GM12878 (cell line): ENCODE results near the gene FAM114A1. TPM values are rescaled to one million over a fixed set of nuclear protein-coding genes. Genes with fewer than 3 reads are reported as not detected.

ENCODE experiments used
- ATAC-seq: fragments of 200-7000 bp; cut with Tn5 transposase; 3 replicates; pipeline ENCODE4 v1.9.1; 2020; ENCODE audit warnings: mild to moderate bottlenecking, moderate library complexity
- BruUV-seq: library from RNA; stranded (reverse); fragments of 400-500 nt; replicated peaks from 2 replicates; lab custom pipeline; 2021; lab: Mats Ljungman, UMichigan
- CTCF ChIA-PET: fragments of 300-600 bp; sonication (Branson Sonifier 250); formaldehyde crosslinking; extraction: SDS; loops from one replicate; lab custom pipeline; 2021; ENCODE audit warnings: inconsistent platforms; lab: Yijun Ruan, JAX
- POLR2A ChIA-PET: fragments of 350-600 bp; formaldehyde crosslinking; extraction: SDS; loops from one replicate; lab custom pipeline; 2021; ENCODE audit warnings: inconsistent platforms; lab: Charles Lee
- RAD21 ChIA-PET: fragments of 300-600 bp; sonication (Branson Sonifier 250); formaldehyde crosslinking; loops from one replicate; lab custom pipeline; 2023; ENCODE audit warnings: antibody characterized with exemption; ENCODE audit not compliant: unreplicated experiment; lab: Charles Lee
- SMC1A ChIA-PET: fragments of 300-600 bp; sonication (Branson Sonifier 250); formaldehyde crosslinking; loops from one replicate; lab custom pipeline; 2023; ENCODE audit not compliant: unreplicated experiment, uncharacterized antibody; lab: Charles Lee
- DNase-seq: peaks from one replicate; pipeline ENCODE4 v3.0.0-alpha.2; 2011; ENCODE audit warnings: low read depth, low spot score
- FAIRE-seq: peaks from 3 replicates; lab custom pipeline; 2011; peaks lifted over from hg19 to GRCh38; lab: Jason Lieb, UNC
- H2AFZ ChIP-seq: 2 replicates; pipeline ENCODE4 v1.6.0; 2011; ENCODE audit warnings: low read depth, low read length, control low read depth; ENCODE audit not compliant: control insufficient read depth
- H3K27ac ChIP-seq: 2 replicates; pipeline ENCODE4 v1.5.1; 2011; ENCODE audit warnings: control low read depth; ENCODE audit not compliant: control insufficient read depth, insufficient read depth
- H3K27me3 ChIP-seq, 2 experiments: replicated peaks in 1 of 2; 2 replicates each; pipeline versions ENCODE4 v1.6.0 to v1.6.1; 2011; ENCODE audit warnings: low read length in 1 of 2; ENCODE audit not compliant: control insufficient read depth in 2 of 2, insufficient read depth in 2 of 2
- H3K36me3 ChIP-seq, 2 experiments: 2 replicates each; pipeline ENCODE4 v1.5.1; 2011; ENCODE audit warnings: low read length in 1 of 2; ENCODE audit not compliant: control insufficient read depth in 2 of 2, insufficient read depth in 2 of 2
- H3K4me1 ChIP-seq: 2 replicates; pipeline ENCODE4 v1.6.1; 2011; ENCODE audit warnings: mild to moderate bottlenecking, low read length, moderate library complexity, mixed read lengths; ENCODE audit not compliant: control insufficient read depth, insufficient read depth
- H3K4me2 ChIP-seq: 2 replicates; pipeline ENCODE4 v1.6.0; 2011; ENCODE audit warnings: control low read depth; ENCODE audit not compliant: control insufficient read depth, insufficient read depth
- H3K4me3 ChIP-seq: fragments of 200-600 bp; sonication (generic); 2 replicates; pipeline ENCODE4 v1.5.1; 2016
- H3K79me2 ChIP-seq: 2 replicates; pipeline ENCODE4 v1.6.0; 2011; ENCODE audit warnings: low read length; ENCODE audit not compliant: control insufficient read depth, insufficient read depth
- H3K9ac ChIP-seq: 2 replicates; pipeline ENCODE4 v1.8.0; 2011; ENCODE audit warnings: low read length, control low read depth, mixed read lengths; ENCODE audit not compliant: control insufficient read depth, insufficient read depth
- H3K9me3 ChIP-seq: replicated peaks from 3 replicates; pipeline ENCODE4 v1.5.1; 2011; ENCODE audit warnings: mild to moderate bottlenecking, low read length; ENCODE audit not compliant: control insufficient read depth, insufficient read depth
- H4K20me1 ChIP-seq: 2 replicates; pipeline ENCODE4 v1.6.0; 2011; ENCODE audit not compliant: control insufficient read depth, insufficient read depth
- HSF1 ChIP-seq: fragments of 150-350 bp; IDR thresholded peaks from 2 replicates; pipeline ENCODE4 v1.6.1; 2014; ENCODE audit warnings: mild to moderate bottlenecking, low read depth, low read length
- KAT2A ChIP-seq: conservative IDR thresholded peaks from 2 replicates; pipeline ENCODE4 v1.6.1; 2011; ENCODE audit warnings: low read depth, low read length; ENCODE audit not compliant: control insufficient read depth
- NFIC ChIP-seq: IDR thresholded peaks from 2 replicates; pipeline ENCODE4 v1.6.1; 2012; ENCODE audit warnings: low read depth, mild to moderate bottlenecking, inconsistent platforms, low read length, moderate library complexity
- ZNF592 ChIP-seq: fragments of 450-650 bp; IDR thresholded peaks from 2 replicates; pipeline ENCODE4 v1.6.1; 2017; ENCODE audit warnings: mild to moderate bottlenecking, moderate library complexity
- ZNF687 ChIP-seq: fragments of 450-650 bp; IDR thresholded peaks from 2 replicates; pipeline ENCODE4 v1.6.1; 2017; ENCODE audit warnings: mild to moderate bottlenecking, moderate library complexity
- WGBS: methylation state at CpG from one replicate; pipeline ENCODE4 v1.1.6; 2016; ENCODE audit warnings: low lambda C conversion rate; ENCODE audit not compliant: insufficient replicate concordance, insufficient coverage; ENCODE audit errors: missing lambda C conversion rate; 5-methylcytosine and 5-hydroxymethylcytosine counted together
- in situ Hi-C: fragments of 300-500 bp; cut with MboI; formaldehyde crosslinking; loops from 9 replicates; pipeline ENCODE4 v1.14.3; 2018; ENCODE audit warnings: mixed read lengths
- intact Hi-C: fragments of 100-400 bp; cut with micrococcal nuclease; formaldehyde crosslinking; loops from one replicate; pipeline ENCODE4 v1.14.2; 2022; ENCODE audit not compliant: unreplicated experiment
- polyA plus RNA-seq, 11 experiments: library from polyadenylated mRNA; depleted of rRNA in 4 of 11; unstranded in 6 of 11; stranded (reverse) in 5 of 11; fragments of >200 nt; fragmentation: Nextera tagmentation in 4 of 11; fragmentation: Illumina TruSeq in 1 of 11; extraction: Ambion mirVana in 4 of 11; extraction: Trizol in 1 of 11; gene quantifications; 1 replicate in 1 of 11; 2 replicates in 10 of 11; pipeline versions ENCODE4 v1.2.1 to v1.2.3, GENCODE V29; 2011 to 2016; ENCODE audit warnings: inconsistent platforms in 2 of 11, missing spikeins in 2 of 11, low read depth in 1 of 11
- total RNA-seq, 4 experiments: library from RNA; depleted of rRNA in 3 of 4; stranded (reverse); fragments of >200 nt in 3 of 4; fragmentation: Illumina TruSeq in 1 of 4; extraction: Trizol in 1 of 4; gene quantifications; 2 replicates each; pipeline versions ENCODE4 v1.2.1 to v1.2.3, GENCODE V29; 2013 to 2021

The FAM114A1 gene
- total and polyA plus RNA-seq, 10 of the 15 experiments (the other 5 are each of a cell fraction or from before 2014, with no cell fraction given) = 1.3 to 6.2 (median 3.9) TPM

- ChIA-PET SMC1A (interaction anchor here (1.0 to 2.0 kb wide), 3 partner anchors 10 to 203 kb away, joined by 3 to 8 read pairs (median 4); no protein-coding TSS in a partner anchor), CTCF (interaction anchor here (0.7 to 1.9 kb wide), 2 partner anchors 28 to 224 kb away, joined by 3 to 5 read pairs; no protein-coding TSS in a partner anchor)
- H3K27me3 ChIP-seq = no peaks in the 10 kb centered on the region
- no peak overlapping the region for H3K4me2 ChIP-seq
- in situ Hi-C loops = no loop called here
- BruUV-seq = no TSS peak
- FAIRE-seq = no peak
- H3K4me3 ChIP-seq = no peak overlapping the region
- H3K9me3 ChIP-seq = no peaks in the 10 kb centered on the region
- DNase-seq = no peak
- TF ChIP-seq ZNF687 (no peak), NFIC (no peak), ZNF592 (no peak), HSF1 (no peak), KAT2A (no peak)
- TF ChIP-seq, all 136 proteins: peak for 0
- WGBS = 85% methylated on average over 5 of the region's 5 CpGs
- RAD21 ChIA-PET = no interaction called here
- H3K9ac ChIP-seq = no peak overlapping the region
- peaks cover 0 to 2% of the 10 kb centered on the region in 2 experiments; a peak in 1 of 4 replicates for H3K36me3 ChIP-seq
- intact Hi-C loops = no loop called here
- POLR2A ChIA-PET = no interaction called here
- H3K4me1 ChIP-seq = no peaks in the 10 kb centered on the region; the same call in 1 of the 2 replicates
- H4K20me1 ChIP-seq = no peaks in the 10 kb centered on the region
- no peaks in the 10 kb centered on the region for H3K79me2 ChIP-seq
- H2AFZ ChIP-seq = no peak overlapping the region
- H3K27ac ChIP-seq = no peak overlapping the region
- no peak for ATAC-seq
Measured at GRCh38 chr4:38931125-38931524, 63.5 kb downstream of the FAM114A1 start.
